ENCODE results near the gene C17orf58. TPM values are rescaled to one million over a fixed set of nuclear protein-coding genes. Genes with fewer than 3 reads are reported as not detected.

C17orf58 gene
- total RNA-seq, 1 experiment from 2014 or later, result 15.6 TPM

GRCh38 chr17:67946513-67946912, 49.8 kb downstream of the C17orf58 start:
- ATAC-seq (no peak), DNase-seq (ENCODE audit: low read depth, low spot score) (no peak)
- Histone ChIP-seq H3K4me3 (ENCODE audit: low read depth in 2 of 2, low read length in 2 of 2) (no peak overlapping the region), H3K27ac (ENCODE audit: low read length) (no peak overlapping the region), H3K9me3 (ENCODE audit: control insufficient read depth, insufficient read depth, low read depth, low read length) (no peaks in the 10 kb centered on the region), H3K36me3 (ENCODE audit: control insufficient read depth, insufficient read depth, low read length) (peaks cover 26% of the 10 kb centered on the region), H3K4me1 (ENCODE audit: control insufficient read depth, insufficient read depth, low read length) (no peaks in the 10 kb centered on the region), H3K27me3 (ENCODE audit: control insufficient read depth, insufficient read depth, low read length) (no peaks in the 10 kb centered on the region)
- CTCF ChIA-PET, result no interaction called here
- POLR2A ChIA-PET, result no interaction called here
- intact Hi-C loops (cut with micrococcal nuclease; ENCODE audit: unreplicated experiment) (no loop called here), in situ Hi-C loops (cut with HindIII; ENCODE audit: low pct_unique_long_range_greater_than_20kb, low sequenced_read_pairs) (no loop called here)
- no TSS peak for BruUV-seq (replicated peaks)
- TF ChIP-seq TCF7L2 (IDR thresholded peaks at IDR 0.05; ENCODE audit: low read depth, low read length), result no peak
- no peak for TF ChIP-seq POLR2AphosphoS5 (IDR thresholded peaks at IDR 0.05; ENCODE audit: low read depth, low read length)
- no peak for TF ChIP-seq REST (IDR thresholded peaks at IDR 0.05; ENCODE audit: insufficient read depth in 1 of 2, low read depth in 2 of 2, low read length in 1 of 2)
- TF ChIP-seq SIN3A (IDR thresholded peaks at IDR 0.05; ENCODE audit: borderline replicate concordance, insufficient read depth, low read depth, low read length), result no peak
- no peak for TF ChIP-seq CTCF (IDR thresholded peaks at IDR 0.05)

- DNase-seq (ENCODE audit: low read depth, low spot score) (no peak), ATAC-seq (no peak)
- in situ Hi-C loops (cut with HindIII; ENCODE audit: low pct_unique_long_range_greater_than_20kb, low sequenced_read_pairs) (no loop called here), intact Hi-C loops (cut with micrococcal nuclease; ENCODE audit: unreplicated experiment) (no loop called here)
- Histone ChIP-seq H3K4me3 (ENCODE audit: low read depth in 2 of 2, low read length in 2 of 2) (no peak overlapping the region), H3K27ac (ENCODE audit: low read length) (no peak overlapping the region), H3K9me3 (ENCODE audit: control insufficient read depth, insufficient read depth, low read depth, low read length) (no peaks in the 10 kb centered on the region), H3K4me1 (ENCODE audit: control insufficient read depth, insufficient read depth, low read length) (no peaks in the 10 kb centered on the region), H3K27me3 (ENCODE audit: control insufficient read depth, insufficient read depth, low read length) (no peaks in the 10 kb centered on the region), H3K36me3 (ENCODE audit: control insufficient read depth, insufficient read depth, low read length) (peaks cover 31% of the 10 kb centered on the region)
- POLR2A ChIA-PET, result no interaction called here
- no TSS peak for BruUV-seq (replicated peaks)
- CTCF ChIA-PET, result no interaction called here
- no peak for TF ChIP-seq REST (IDR thresholded peaks at IDR 0.05; ENCODE audit: insufficient read depth in 1 of 2, low read depth in 2 of 2, low read length in 1 of 2)
- no peak for TF ChIP-seq TCF7L2 (IDR thresholded peaks at IDR 0.05; ENCODE audit: low read depth, low read length)
- TF ChIP-seq CTCF (IDR thresholded peaks at IDR 0.05), result no peak
- no peak for TF ChIP-seq POLR2AphosphoS5 (IDR thresholded peaks at IDR 0.05; ENCODE audit: low read depth, low read length)
- no peak for TF ChIP-seq SIN3A (IDR thresholded peaks at IDR 0.05; ENCODE audit: borderline replicate concordance, insufficient read depth, low read depth, low read length)
Observed at GRCh38 chr17:67944035-67944434, 52.2 kb downstream of the C17orf58 start.

Measured in Panc1 (cell line).